VCaP (cell line): ENCODE data around the gene OGA.

ENCODE experiments used
- H3K27ac ChIP-seq: fragments of 450-650 bp; 2 replicates; pipeline ENCODE4 v1.5.1; 2017
- TF ChIP-seq, protein P1 (sequence below): fragments of 450-650 bp; conservative IDR thresholded peaks from 2 replicates; pipeline ENCODE4 v1.5.1; 2017; ENCODE audit warnings: mild to moderate bottlenecking, moderate library complexity

The OGA gene

DNA sequence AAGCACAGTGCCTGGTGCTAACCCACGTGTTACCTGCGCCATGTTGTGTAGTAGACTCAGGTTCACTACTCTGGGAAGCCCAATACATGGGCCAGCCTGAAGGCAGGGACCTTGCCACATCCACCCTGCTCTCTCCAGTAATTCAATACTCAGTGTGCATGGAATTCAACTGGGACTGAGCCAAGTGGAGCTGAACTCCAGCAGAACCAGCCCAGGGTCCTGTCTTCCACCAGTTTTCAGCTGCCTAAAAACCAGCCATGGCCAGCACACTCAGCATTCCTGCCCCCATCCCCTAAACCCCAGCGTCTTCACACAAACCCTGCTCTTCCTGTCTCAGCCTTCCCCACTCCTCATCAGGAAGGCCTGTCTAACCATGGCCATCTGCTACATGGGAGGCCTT is 57.7 kb downstream of the OGA start:
- no peak overlapping the region for H3K27ac ChIP-seq
- TF ChIP-seq, protein P1, sequence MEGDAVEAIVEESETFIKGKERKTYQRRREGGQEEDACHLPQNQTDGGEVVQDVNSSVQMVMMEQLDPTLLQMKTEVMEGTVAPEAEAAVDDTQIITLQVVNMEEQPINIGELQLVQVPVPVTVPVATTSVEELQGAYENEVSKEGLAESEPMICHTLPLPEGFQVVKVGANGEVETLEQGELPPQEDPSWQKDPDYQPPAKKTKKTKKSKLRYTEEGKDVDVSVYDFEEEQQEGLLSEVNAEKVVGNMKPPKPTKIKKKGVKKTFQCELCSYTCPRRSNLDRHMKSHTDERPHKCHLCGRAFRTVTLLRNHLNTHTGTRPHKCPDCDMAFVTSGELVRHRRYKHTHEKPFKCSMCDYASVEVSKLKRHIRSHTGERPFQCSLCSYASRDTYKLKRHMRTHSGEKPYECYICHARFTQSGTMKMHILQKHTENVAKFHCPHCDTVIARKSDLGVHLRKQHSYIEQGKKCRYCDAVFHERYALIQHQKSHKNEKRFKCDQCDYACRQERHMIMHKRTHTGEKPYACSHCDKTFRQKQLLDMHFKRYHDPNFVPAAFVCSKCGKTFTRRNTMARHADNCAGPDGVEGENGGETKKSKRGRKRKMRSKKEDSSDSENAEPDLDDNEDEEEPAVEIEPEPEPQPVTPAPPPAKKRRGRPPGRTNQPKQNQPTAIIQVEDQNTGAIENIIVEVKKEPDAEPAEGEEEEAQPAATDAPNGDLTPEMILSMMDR: no peak

DNA sequence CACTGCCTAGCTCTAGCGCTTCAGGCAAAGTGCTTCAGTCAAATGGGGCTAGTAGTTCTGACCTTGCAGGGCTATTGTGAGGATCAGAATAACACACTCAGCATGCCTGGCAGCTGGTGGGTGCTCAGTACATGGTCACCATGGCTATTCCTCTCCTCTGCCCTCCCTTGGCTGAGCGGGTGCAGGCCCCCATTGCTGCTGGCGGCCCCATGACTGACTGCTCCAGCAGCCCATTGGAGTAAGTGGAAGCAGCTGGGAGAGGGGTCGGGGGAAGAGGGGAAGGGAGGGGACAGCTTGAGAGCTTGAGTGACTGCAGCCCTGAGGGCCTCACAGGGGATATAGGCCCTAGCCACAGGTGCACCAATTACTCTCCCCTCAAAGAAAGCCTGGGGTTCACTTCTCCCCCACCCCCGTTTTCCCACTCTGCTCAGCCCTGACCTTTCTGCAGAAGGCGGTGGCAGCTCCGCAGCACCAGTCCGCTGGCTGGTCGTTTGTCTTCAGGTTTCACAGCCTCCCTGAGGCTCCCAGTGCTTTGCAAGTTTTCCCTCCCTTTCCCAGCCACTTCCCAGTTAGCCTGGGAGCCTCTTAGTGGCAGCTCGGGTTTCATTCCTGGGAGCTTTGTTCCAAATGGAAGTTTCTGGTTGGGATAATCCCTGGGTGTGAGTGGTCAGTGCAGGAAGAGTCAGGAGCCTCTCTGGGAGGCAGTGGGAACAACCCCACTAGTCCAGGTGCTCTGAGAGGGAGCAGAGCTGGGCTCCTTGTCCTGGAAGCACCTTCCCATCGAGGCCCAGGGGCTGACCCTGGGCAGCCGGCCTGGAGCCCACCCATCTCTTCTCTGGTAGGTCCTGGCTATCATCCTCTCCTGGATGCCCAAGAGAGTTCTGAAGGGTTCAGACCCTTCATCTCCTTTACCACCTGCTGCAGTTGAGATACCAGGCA is 58.7 kb downstream of the OGA start:
- TF ChIP-seq, protein P1: no peak
- H3K27ac ChIP-seq: no peak overlapping the region

DNA sequence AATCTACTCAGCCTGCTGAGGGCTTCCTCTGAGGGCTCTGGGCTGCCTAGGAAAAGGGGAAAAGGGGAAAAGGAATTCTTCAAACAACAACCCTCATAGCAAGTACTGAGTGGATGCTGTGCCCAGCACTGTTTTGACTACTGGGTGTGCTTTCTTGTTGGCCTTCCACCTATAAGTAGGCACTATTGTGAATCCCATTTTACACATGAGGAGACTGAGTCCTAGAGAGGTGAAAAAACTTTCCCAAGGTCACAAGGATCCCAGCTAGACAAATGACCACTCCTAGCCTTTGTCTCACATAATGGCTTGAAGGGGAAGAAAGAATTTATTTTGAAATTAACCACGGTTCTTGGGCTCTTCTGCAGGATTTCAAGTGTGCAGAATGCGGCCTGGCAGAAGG is 59.4 kb downstream of the OGA start:
- TF ChIP-seq, protein P1: no peak
- no peak overlapping the region for H3K27ac ChIP-seq

DNA sequence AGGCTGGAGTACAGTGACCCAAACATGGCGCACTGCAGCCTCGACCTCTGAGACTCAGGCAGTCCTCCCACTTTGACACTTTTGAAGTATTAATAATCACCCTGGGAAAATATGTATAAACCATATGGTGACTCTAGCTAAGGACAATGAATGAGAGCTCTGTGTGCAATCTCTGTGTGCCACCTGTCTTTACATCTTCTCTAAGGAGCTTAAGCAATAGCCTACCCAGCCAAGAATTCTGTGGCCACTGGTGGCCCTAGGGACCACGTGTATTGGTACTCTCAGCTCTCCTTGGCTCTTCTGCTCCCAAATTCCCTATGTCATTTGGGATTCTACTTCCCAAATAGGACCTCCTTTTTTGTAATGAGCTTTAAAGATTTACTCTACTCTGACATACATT is 66.0 kb downstream of the OGA start:
- TF ChIP-seq, protein P1: no peak
- H3K27ac ChIP-seq: no peak overlapping the region

DNA sequence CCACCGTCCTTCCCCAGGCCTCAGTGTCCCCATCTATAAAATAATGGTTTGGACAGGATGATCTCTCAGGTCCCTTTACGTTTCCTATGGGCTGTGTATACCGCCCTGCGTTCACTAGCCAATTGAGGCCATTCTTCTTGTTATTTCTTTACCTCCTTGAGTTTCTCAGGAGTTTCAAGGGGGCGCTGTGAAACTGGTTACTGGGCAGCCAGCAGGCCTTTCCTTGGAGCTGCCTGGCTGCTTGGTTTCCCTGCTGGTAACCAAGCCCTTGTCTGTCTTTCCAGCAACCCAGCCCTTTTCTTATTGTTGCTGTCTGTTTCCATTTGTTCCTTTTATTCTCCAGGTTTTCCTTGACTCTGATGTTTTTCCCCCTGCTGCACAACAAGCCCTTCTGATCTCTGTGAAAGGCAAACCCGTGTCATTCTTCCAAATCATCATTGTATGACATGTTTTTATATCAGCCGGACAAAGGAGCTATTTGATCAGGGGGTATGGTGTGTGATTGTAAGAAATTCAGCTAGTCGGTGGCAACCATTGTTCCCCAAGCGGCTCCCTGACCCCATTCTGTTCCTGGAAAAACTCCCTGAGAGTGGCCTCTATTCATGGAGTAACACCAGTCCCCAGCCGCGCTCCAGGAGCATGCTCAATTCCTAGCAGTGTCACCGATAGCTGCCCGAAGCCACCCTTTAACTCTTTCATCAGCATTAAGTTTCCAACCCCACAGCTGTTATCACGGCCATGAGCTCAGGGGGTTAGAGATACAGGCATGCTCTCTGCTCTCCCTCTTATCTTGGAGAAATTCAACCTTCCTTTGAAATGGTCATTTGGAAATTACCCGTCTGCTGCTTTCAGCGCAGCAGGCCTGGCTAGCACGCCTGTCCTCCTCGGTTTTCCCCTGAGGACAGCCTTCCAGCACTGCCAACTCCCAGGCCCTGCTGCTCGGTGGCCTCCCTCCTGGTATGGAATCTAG is 68.9 kb downstream of the OGA start:
- TF ChIP-seq, protein P1: no peak

DNA sequence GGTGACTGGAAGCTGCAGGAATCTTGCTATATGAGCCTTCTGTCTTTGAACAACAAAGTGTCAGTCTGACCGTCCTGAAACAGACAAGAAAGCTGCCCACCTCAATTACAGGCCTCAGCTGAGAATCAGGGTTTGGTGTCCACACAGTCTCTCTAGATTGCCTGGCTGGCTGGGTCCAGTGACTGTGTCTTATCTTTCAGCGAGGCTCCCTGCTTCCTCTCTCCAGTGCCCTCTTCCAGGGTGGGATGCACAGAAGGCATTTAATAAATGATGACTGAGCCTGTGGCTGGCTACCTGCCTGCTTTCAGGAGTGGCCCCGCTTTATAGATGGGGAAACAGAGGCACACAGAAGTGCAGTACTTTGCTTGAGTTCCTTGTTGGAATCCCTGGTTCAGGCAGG is 69.7 kb downstream of the OGA start:
- TF ChIP-seq, protein P1: no peak
- H3K27ac ChIP-seq: no peak overlapping the region

More for the DNA sequence above, 68.9 kb downstream of the OGA start:
- no peak overlapping the region for H3K27ac ChIP-seq
